Tibial nerve (tissue), 4 donors: Measurements from ENCODE around the gene CYP2U1. TPM values are rescaled to one million over a fixed set of nuclear protein-coding genes. Genes with fewer than 3 reads are reported as not detected.

Source experiments
- DNase-seq, 2 donors: peaks; one replicate each; pipeline ENCODE4 v3.0.0-alpha.2; 2019; ENCODE audit warnings: low spot score in 2 of 2
- H3K27ac ChIP-seq, 4 donors: fragments of 200-600 bp; sonication (generic) in 3 of 4; one replicate each; pipeline ENCODE4 v1.5.1; 2017 to 2019; ENCODE audit warnings: mild to moderate bottlenecking in 1 of 4
- H3K27me3 ChIP-seq, 2 donors: fragments of 200-600 bp; sonication (generic) in 1 of 2; one replicate each; pipeline versions ENCODE4 v1.5.1 to v1.6.0; 2017 to 2019
- H3K36me3 ChIP-seq, 3 donors: fragments of 200-600 bp; sonication (generic); one replicate each; pipeline ENCODE4 v1.5.1; 2018 to 2019
- H3K4me1 ChIP-seq, 4 donors: fragments of 200-600 bp; sonication (generic) in 3 of 4; one replicate each; pipeline ENCODE4 v1.5.1; 2017 to 2019
- H3K4me3 ChIP-seq, 4 donors: fragments of 200-600 bp; sonication (generic) in 3 of 4; one replicate each; pipeline ENCODE4 v1.5.1; 2017 to 2019; ENCODE audit warnings: mild to moderate bottlenecking in 1 of 4, moderate library complexity in 1 of 4
- H3K9me3 ChIP-seq, 4 donors: fragments of 200-600 bp; sonication (generic) in 3 of 4; one replicate each; pipeline ENCODE4 v1.5.1; 2017 to 2019
- CTCF ChIP-seq, 5 experiments: fragments of 200-600 bp in 3 of 5; fragments of 450-650 bp in 2 of 5; sonication (generic) in 3 of 5; IDR thresholded peaks; one replicate each; pipeline ENCODE4 v1.5.1; 2016 to 2019; ENCODE audit warnings: antibody characterized with exemption in 5 of 5, mild to moderate bottlenecking in 3 of 5, moderate library complexity in 2 of 5
- EP300 ChIP-seq, 2 donors: sonication (generic); formaldehyde crosslinking; IDR thresholded peaks; one replicate each; pipeline ENCODE4 v1.6.1; 2017; ENCODE audit warnings: antibody characterized with exemption in 2 of 2, mild to moderate bottlenecking in 1 of 2
- POLR2A ChIP-seq, 2 donors: fragments of 450-650 bp; IDR thresholded peaks; one replicate each; pipeline ENCODE4 v1.6.1; 2017; ENCODE audit warnings: antibody characterized with exemption in 2 of 2, mild to moderate bottlenecking in 2 of 2, moderate library complexity in 2 of 2
- WGBS, 2 donors: methylation state at CpG; one replicate each; pipeline ENCODE4 v1.1.5; 2018; 5-methylcytosine and 5-hydroxymethylcytosine counted together
- total RNA-seq, 4 donors: library from RNA; depleted of rRNA; stranded (reverse); fragments of >200 nt; gene quantifications; one replicate each; pipeline ENCODE4 v1.1.0, GENCODE V29; 2016

The CYP2U1 gene
- total RNA-seq, 4 donors from 2014 or later, result 24.0 to 50.3 (median 32.9) TPM

GRCh38 chr4:107999932-108000539 is 68.7 kb downstream of the CYP2U1 start:
- no peaks in the 10 kb centered on the region for H3K27me3 ChIP-seq

GRCh38 chr4:108001540-108002135 is 70.3 kb downstream of the CYP2U1 start:
- TF ChIP-seq POLR2A (IDR thresholded peaks at IDR 0.05), result no peak
- no peak for DNase-seq
- no peak overlapping the region for H3K4me3 ChIP-seq
- no peaks in the 10 kb centered on the region for H3K27me3 ChIP-seq
- H3K27ac ChIP-seq, result no peak overlapping the region
- WGBS, 2 donors, result 92 to 93% methylated on average over 3 of the region's 3 CpGs
- H3K4me1 ChIP-seq, result peaks cover 0 to 25% (median 13%) of the 10 kb centered on the region in 4 donors
- no peaks in the 10 kb centered on the region for H3K36me3 ChIP-seq
- no peaks in the 10 kb centered on the region for H3K9me3 ChIP-seq

More at GRCh38 chr4:107999932-108000539, 68.7 kb downstream of the CYP2U1 start:
- Histone ChIP-seq H3K4me3 (no peak overlapping the region), H3K4me1 (peaks cover 0 to 20% (median 12%) of the 10 kb centered on the region in 4 donors), H3K36me3 (peaks cover 0 to 7% (median 0%) of the 10 kb centered on the region in 3 donors), H3K9me3 (no peaks in the 10 kb centered on the region), H3K27ac (no peak overlapping the region)
- DNase-seq, result no peak
- 93% methylated on average over 2 of the region's 2 CpGs for WGBS, 2 donors
- no peak for TF ChIP-seq EP300 (IDR thresholded peaks at IDR 0.05)
- no peak for TF ChIP-seq CTCF (IDR thresholded peaks at IDR 0.05)
- no peak for TF ChIP-seq POLR2A (IDR thresholded peaks at IDR 0.05)

Other genes starting within 250 kb of the CYP2U1 start
- gene PAPSS1, start 211.3 kb upstream of the CYP2U1 start, total RNA-seq, result 10 to 100 TPM; 40.4 to 80.8 (median 49.5) TPM
- gene SGMS2, start 106.6 kb upstream of the CYP2U1 start, total RNA-seq, result 100 to 1,000 TPM in 2 of 4 donors, 10 to 100 TPM in 2; 76.6 to 179 (median 127) TPM
- gene HADH, start 58.3 kb downstream of the CYP2U1 start, total RNA-seq, result 100 to 1,000 TPM in 1 of 4 donors, 10 to 100 TPM in 3; 42.2 to 107 (median 55.9) TPM
- 10 to 100 TPM in 1 of 4 donors, 1 to 10 TPM in 3; 1.9 to 11.7 (median 8.3) TPM for gene LEF1, start 237.4 kb downstream of the CYP2U1 start, total RNA-seq